DOHH2 (cell line): ENCODE measurements around the gene CPEB3.

ENCODE experiments used
- EZH2phosphoT487 ChIP-seq: fragments of 200-600 bp; sonication (generic); IDR thresholded peaks from 2 replicates; pipeline ENCODE4 v1.6.1; 2017; ENCODE audit warnings: borderline replicate concordance, mild to moderate bottlenecking, antibody characterized with exemption, low read length, moderate library complexity, mixed read lengths
- TF ChIP-seq, protein P1 (sequence below): fragments of 200-600 bp; sonication (generic); IDR thresholded peaks from one replicate; pipeline ENCODE4 v1.5.1; 2014; ENCODE audit warnings: antibody characterized with exemption, mild to moderate bottlenecking, low read depth, low read length; ENCODE audit not compliant: poor library complexity, severe bottlenecking

- no peak for TF ChIP-seq EZH2phosphoT487
- TF ChIP-seq, protein P1, sequence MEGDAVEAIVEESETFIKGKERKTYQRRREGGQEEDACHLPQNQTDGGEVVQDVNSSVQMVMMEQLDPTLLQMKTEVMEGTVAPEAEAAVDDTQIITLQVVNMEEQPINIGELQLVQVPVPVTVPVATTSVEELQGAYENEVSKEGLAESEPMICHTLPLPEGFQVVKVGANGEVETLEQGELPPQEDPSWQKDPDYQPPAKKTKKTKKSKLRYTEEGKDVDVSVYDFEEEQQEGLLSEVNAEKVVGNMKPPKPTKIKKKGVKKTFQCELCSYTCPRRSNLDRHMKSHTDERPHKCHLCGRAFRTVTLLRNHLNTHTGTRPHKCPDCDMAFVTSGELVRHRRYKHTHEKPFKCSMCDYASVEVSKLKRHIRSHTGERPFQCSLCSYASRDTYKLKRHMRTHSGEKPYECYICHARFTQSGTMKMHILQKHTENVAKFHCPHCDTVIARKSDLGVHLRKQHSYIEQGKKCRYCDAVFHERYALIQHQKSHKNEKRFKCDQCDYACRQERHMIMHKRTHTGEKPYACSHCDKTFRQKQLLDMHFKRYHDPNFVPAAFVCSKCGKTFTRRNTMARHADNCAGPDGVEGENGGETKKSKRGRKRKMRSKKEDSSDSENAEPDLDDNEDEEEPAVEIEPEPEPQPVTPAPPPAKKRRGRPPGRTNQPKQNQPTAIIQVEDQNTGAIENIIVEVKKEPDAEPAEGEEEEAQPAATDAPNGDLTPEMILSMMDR: no peak
Measured at GRCh38 chr10:92122941-92123450, 167.9 kb downstream of the CPEB3 start.
